ENCODE measurements around the gene ROCK2.
"Not testable (repeated sequence)": the region's sequence is repeated elsewhere in the genome, so short reads cannot be mapped to it uniquely, and the experiment has no call there.

Gene ROCK2

DNA sequence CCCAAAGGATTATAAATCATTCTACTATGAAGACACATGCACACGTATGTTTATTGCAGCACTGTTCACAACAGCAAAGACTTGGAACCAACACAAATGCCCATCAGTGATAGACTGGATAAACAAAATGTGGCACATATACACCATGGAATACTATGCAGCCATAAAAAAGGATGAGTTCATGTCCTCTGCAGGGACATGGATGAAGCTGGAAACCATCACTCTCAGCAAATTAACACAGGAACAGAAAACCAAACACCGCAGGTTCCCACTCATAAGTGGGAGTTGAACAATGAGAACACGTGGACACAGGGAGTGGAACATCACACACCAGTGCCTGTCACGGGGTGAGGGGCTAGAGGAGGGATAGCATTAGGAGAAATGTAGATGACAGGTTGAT, 92.0 kb downstream of the ROCK2 start:
- not testable (repeated sequence) for H3K79me2 ChIP-seq (ENCODE audit: control insufficient read depth, insufficient read depth, low read length); H2BK5ac ChIP-seq (ENCODE audit: low read length); H3K79me1 ChIP-seq (ENCODE audit: low read length); H4K8ac ChIP-seq (ENCODE audit: low read depth, low read length); H3K4ac ChIP-seq (ENCODE audit: low read depth, low read length); H3K4me2 ChIP-seq (ENCODE audit: low read length); H3K36me3 ChIP-seq (ENCODE audit: control insufficient read depth, insufficient read depth, low read length); DNase-seq; H3K4me3 ChIP-seq (ENCODE audit: low read length); H3K9ac ChIP-seq (ENCODE audit: low read length); H3K27ac ChIP-seq (ENCODE audit: low read depth, low read length); H3K23ac ChIP-seq (ENCODE audit: low read length); H2BK120ac ChIP-seq (ENCODE audit: low read depth, low read length); H4K5ac ChIP-seq (ENCODE audit: low read length); H2AK5ac ChIP-seq (ENCODE audit: low read length); H3K18ac ChIP-seq (ENCODE audit: low read length); H3K4me1 ChIP-seq (ENCODE audit: control insufficient read depth, low read depth, low read length); H3K27me3 ChIP-seq (ENCODE audit: insufficient read depth, low read length, poor library complexity); H2BK15ac ChIP-seq (replicated peaks; ENCODE audit: low read depth); H3K56ac ChIP-seq (ENCODE audit: low read length)
- WGBS (ENCODE audit: extremely low coverage, insufficient coverage, low lambda C conversion rate), result no CpG with 5 or more reads among the region's 4 CpGs

DNA sequence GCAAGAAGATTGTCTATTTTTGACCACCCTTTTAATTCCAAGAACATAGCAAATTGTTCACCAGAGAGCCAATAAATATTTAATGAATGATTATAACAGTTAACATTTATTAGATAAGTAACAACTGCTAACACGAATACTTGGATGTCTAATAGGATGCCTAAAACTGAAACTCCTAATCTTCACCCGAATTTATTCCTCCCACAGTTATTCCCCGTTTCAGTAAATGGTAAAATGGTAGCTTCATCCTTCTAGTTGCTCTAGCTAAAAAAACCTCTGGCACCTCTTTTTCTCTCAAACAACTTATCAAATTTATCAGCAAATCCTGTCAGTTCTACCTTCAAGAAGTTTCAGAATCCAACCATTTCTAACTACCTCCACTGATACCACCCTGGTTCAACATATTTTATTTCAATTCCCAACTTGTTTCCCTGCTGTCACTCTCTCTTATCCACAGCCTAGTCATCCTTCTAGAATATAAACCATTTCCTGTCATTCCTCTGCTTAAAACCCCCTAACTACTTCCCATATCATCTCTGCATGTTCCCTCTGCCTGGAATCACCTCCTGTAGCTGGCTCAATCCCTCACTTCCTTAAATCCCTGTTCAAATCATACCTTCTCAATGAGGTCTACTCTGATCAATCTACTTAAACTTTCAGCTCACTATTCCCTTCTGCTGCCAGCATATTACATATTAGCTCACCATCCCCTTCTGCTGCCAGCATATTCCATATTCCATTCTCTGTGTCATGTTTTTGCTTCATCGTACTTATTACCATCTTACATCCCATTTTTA, 93.8 kb downstream of the ROCK2 start:
- Histone ChIP-seq H3K79me1 (ENCODE audit: low read length) (peaks cover 10% of the 10 kb centered on the region), H2BK5ac (ENCODE audit: low read length) (no peak overlapping the region), H3K4me2 (ENCODE audit: low read length) (no peak overlapping the region), H2BK120ac (ENCODE audit: low read depth, low read length) (no peak overlapping the region), H3K27me3 (ENCODE audit: insufficient read depth, low read length, poor library complexity) (no peaks in the 10 kb centered on the region), H4K8ac (ENCODE audit: low read depth, low read length) (no peak overlapping the region), H3K4ac (ENCODE audit: low read depth, low read length) (no peak overlapping the region), H4K5ac (ENCODE audit: low read length) (no peak overlapping the region), H2BK15ac (replicated peaks; ENCODE audit: low read depth) (no peak overlapping the region), H3K4me1 (ENCODE audit: control insufficient read depth, low read depth, low read length) (peaks cover 7% of the 10 kb centered on the region), H3K79me2 (ENCODE audit: control insufficient read depth, insufficient read depth, low read length) (peaks cover 8% of the 10 kb centered on the region), H3K36me3 (ENCODE audit: control insufficient read depth, insufficient read depth, low read length) (no peaks in the 10 kb centered on the region), H3K9ac (ENCODE audit: low read length) (no peak overlapping the region), H2AK5ac (ENCODE audit: low read length) (no peak overlapping the region), H3K27ac (ENCODE audit: low read depth, low read length) (no peak overlapping the region), H3K56ac (ENCODE audit: low read length) (no peak overlapping the region), H3K18ac (ENCODE audit: low read length) (no peak overlapping the region), H3K23ac (ENCODE audit: low read length) (no peak overlapping the region), H3K4me3 (ENCODE audit: low read length) (no peak overlapping the region)
- 100% methylated on average over 1 of the region's 4 CpGs for WGBS (ENCODE audit: extremely low coverage, insufficient coverage, low lambda C conversion rate)
- peak; percentile 23 for DNase-seq

DNA sequence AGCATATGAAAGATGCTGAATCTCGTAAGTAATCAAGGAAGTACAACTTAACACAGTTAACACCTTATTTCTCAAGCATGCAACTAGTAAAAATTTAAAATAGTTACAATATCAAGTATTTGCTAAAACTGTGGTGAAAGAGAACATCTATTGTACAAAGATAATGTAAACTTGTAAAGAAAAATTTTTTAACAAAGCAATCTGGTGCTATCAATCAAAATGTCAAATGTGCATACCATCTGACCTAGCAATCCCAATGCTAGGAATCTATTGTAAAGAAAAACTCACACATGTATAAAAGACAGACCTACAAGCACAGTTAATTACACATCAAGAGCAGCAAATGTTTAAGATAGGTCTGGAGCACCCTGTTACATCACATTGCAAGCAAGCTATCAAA, 99.1 kb downstream of the ROCK2 start:
- Histone ChIP-seq H3K36me3 (ENCODE audit: control insufficient read depth, insufficient read depth, low read length) (no peaks in the 10 kb centered on the region), H3K4me3 (ENCODE audit: low read length) (no peak overlapping the region), H2BK120ac (ENCODE audit: low read depth, low read length) (no peak overlapping the region), H4K8ac (ENCODE audit: low read depth, low read length) (no peak overlapping the region), H3K9ac (ENCODE audit: low read length) (no peak overlapping the region), H3K27ac (ENCODE audit: low read depth, low read length) (no peak overlapping the region), H3K4ac (ENCODE audit: low read depth, low read length) (no peak overlapping the region), H3K4me1 (ENCODE audit: control insufficient read depth, low read depth, low read length) (no peaks in the 10 kb centered on the region), H4K5ac (ENCODE audit: low read length) (no peak overlapping the region), H3K4me2 (ENCODE audit: low read length) (no peak overlapping the region), H3K18ac (ENCODE audit: low read length) (no peak overlapping the region), H3K79me2 (ENCODE audit: control insufficient read depth, insufficient read depth, low read length) (no peaks in the 10 kb centered on the region), H3K56ac (ENCODE audit: low read length) (no peak overlapping the region), H2AK5ac (ENCODE audit: low read length) (no peak overlapping the region), H2BK15ac (replicated peaks; ENCODE audit: low read depth) (no peak overlapping the region), H3K79me1 (ENCODE audit: low read length) (peaks cover 8% of the 10 kb centered on the region), H2BK5ac (ENCODE audit: low read length) (no peak overlapping the region), H3K23ac (ENCODE audit: low read length) (no peak overlapping the region), H3K27me3 (ENCODE audit: insufficient read depth, low read length, poor library complexity) (no peaks in the 10 kb centered on the region)
- no CpG with 5 or more reads among the region's 1 CpG for WGBS (ENCODE audit: extremely low coverage, insufficient coverage, low lambda C conversion rate)
- DNase-seq, result no peak

DNA sequence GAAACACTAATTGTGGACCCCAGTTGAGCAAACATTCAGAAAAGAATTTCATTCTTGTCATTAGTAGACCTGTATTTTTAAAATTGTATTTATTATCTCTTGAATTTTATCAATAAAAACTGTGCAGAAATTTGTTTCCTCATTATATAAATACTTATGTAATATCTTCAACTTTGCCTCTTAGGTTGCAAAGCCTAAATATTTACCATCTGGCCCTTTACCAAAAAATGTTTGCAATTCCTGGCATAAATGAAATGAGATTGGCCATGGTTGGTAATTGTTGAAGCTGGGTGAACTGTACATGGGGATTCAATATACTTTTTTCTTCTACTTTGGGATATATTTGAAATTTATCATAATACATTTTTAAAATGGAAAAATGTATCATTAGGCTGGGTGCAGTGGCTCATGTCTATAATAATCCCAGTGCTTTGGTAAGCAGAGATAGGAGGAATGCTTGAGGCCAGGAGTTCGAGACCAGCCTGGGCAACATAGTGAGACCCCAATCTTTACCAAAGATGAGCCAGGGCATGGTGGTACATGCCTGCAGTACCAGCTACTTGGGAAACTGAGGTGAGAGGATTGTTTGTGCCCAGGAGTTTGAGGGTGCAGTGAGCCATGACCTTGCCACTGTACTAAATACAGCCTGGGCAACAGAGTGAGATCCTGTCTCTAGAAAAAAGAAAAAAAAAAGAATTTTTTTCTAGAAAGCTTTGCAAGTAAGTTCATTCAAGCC, 100.2 kb downstream of the ROCK2 start:
- Histone ChIP-seq H3K4ac (ENCODE audit: low read depth, low read length) (no peak overlapping the region), H3K9ac (ENCODE audit: low read length) (no peak overlapping the region), H2AK5ac (ENCODE audit: low read length) (no peak overlapping the region), H3K4me3 (ENCODE audit: low read length) (no peak overlapping the region), H3K79me2 (ENCODE audit: control insufficient read depth, insufficient read depth, low read length) (no peaks in the 10 kb centered on the region), H3K18ac (ENCODE audit: low read length) (no peak overlapping the region), H2BK120ac (ENCODE audit: low read depth, low read length) (no peak overlapping the region), H3K4me1 (ENCODE audit: control insufficient read depth, low read depth, low read length) (no peaks in the 10 kb centered on the region), H3K79me1 (ENCODE audit: low read length) (peaks cover 8% of the 10 kb centered on the region), H3K56ac (ENCODE audit: low read length) (no peak overlapping the region), H4K5ac (ENCODE audit: low read length) (no peak overlapping the region), H3K23ac (ENCODE audit: low read length) (no peak overlapping the region), H3K36me3 (ENCODE audit: control insufficient read depth, insufficient read depth, low read length) (no peaks in the 10 kb centered on the region), H4K8ac (ENCODE audit: low read depth, low read length) (no peak overlapping the region), H3K4me2 (ENCODE audit: low read length) (no peak overlapping the region), H3K27me3 (ENCODE audit: insufficient read depth, low read length, poor library complexity) (no peaks in the 10 kb centered on the region), H2BK5ac (ENCODE audit: low read length) (no peak overlapping the region), H2BK15ac (replicated peaks; ENCODE audit: low read depth) (no peak overlapping the region), H3K27ac (ENCODE audit: low read depth, low read length) (no peak overlapping the region)
- DNase-seq, result no peak
- WGBS (ENCODE audit: extremely low coverage, insufficient coverage, low lambda C conversion rate), result no CpG with 5 or more reads among the region's 1 CpG

DNA sequence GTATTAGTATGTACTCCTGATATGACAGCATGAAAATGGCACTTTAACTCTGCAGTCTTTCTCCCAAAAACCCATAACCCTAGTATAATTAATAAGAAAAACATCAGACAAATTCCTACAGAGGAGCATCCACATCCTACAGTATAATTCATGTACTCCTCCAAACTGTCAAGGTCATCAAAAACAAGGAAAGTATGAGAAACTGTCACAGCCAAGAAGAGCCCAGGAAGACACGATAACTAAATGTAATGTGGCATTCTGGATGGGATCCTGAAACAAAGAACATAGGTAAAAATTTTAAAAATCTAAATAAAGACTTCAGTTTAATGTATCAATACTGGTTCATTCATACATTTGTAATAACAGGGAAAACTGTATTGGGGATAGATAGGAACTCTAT, 100.9 kb downstream of the ROCK2 start:
- Histone ChIP-seq H2BK15ac (replicated peaks; ENCODE audit: low read depth) (no peak overlapping the region), H3K9ac (ENCODE audit: low read length) (no peak overlapping the region), H3K4me3 (ENCODE audit: low read length) (no peak overlapping the region), H4K5ac (ENCODE audit: low read length) (no peak overlapping the region), H3K56ac (ENCODE audit: low read length) (no peak overlapping the region), H3K4me2 (ENCODE audit: low read length) (no peak overlapping the region), H2BK120ac (ENCODE audit: low read depth, low read length) (no peak overlapping the region), H2AK5ac (ENCODE audit: low read length) (no peak overlapping the region), H3K36me3 (ENCODE audit: control insufficient read depth, insufficient read depth, low read length) (no peaks in the 10 kb centered on the region), H3K27me3 (ENCODE audit: insufficient read depth, low read length, poor library complexity) (no peaks in the 10 kb centered on the region), H3K79me1 (ENCODE audit: low read length) (peaks cover 8% of the 10 kb centered on the region), H3K18ac (ENCODE audit: low read length) (no peak overlapping the region), H3K79me2 (ENCODE audit: control insufficient read depth, insufficient read depth, low read length) (no peaks in the 10 kb centered on the region), H3K27ac (ENCODE audit: low read depth, low read length) (no peak overlapping the region), H4K8ac (ENCODE audit: low read depth, low read length) (no peak overlapping the region), H3K23ac (ENCODE audit: low read length) (no peak overlapping the region), H3K4ac (ENCODE audit: low read depth, low read length) (no peak overlapping the region), H3K4me1 (ENCODE audit: control insufficient read depth, low read depth, low read length) (no peaks in the 10 kb centered on the region), H2BK5ac (ENCODE audit: low read length) (no peak overlapping the region)
- DNase-seq, result no peak
- WGBS (ENCODE audit: extremely low coverage, insufficient coverage, low lambda C conversion rate), result no CpG with 5 or more reads among the region's 1 CpG

Measured in mesendoderm (in vitro differentiated cells).